Stimulated activated CD4-positive, alpha-beta T cell treated with anti-CD3 and anti-CD28 coated beads, Interleukin-12 subunit alpha, Interleukin-12 subunit beta, amount 100 ng/mL, for 4 hours (primary cell): Measurements from ENCODE around the gene RPRD2.
A peak's percentile ranks its signal among the peaks of the same experiment; 100 is the strongest.
"Not testable (repeated sequence)": the region's sequence is repeated elsewhere in the genome, so short reads cannot be mapped to it uniquely, and the experiment has no call there.

Experiments
- DNase-seq: peaks from one replicate; pipeline ENCODE4 v3.0.0-alpha.2; 2020

Gene RPRD2

DNA sequence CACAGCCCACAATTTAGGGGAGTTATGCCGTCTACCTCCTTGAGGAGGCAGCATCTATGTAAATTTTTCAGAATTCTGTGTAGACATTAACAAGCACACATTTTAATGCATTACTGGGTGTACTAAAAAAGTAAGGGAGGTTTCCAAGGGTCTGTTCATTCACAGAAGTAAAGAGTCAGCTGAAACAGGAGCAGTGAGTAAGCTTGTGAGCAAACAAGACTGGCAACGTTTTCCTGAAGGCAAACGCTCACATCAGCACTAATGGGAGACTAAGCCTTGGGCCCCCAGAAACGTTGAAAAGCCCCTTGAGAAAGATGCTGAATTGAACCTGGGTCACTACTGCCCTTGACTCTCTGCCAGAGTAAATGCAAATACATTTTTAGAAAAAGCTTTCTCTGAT is 25.7 kb downstream of the RPRD2 start:
- DNase-seq, result no peak

DNA sequence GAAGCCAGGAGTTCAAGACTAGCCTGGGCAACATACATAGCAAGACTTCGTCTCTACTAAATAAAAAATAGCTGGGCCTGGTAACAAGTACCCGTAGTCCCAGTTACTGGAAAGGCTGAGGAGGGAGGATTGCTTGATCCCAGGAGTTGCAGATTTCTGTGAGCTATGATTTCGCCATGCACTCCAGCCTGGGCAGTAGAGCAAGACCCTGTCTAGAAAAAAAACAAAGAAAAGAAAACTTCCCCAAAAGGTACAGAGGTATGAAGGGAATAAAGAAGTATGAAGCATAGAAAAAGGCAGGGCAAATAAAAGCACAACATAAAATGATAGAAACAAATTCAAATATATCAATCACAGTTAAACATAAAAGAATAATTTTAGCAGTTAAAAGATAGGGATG is 28.7 kb downstream of the RPRD2 start:
- DNase-seq, result no peak

DNA sequence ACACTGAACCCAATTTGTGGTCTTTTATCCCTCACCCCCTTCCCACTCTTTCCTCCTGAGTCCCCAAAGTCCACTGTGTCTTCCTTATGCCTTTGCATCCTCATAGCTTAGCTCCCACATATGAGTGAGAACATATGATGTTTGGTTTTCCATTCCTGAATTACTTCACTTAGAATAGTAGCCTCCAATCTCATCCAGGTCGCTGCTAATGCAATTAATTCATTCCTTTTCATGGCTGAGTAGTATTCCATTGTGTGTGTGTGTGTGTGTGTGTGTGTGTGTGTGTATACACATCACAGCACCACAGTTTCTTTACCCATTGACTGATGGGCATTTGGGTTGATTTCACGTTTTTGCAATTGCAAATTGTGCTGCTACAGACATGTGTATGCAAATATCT is 31.2 kb downstream of the RPRD2 start:
- not testable (repeated sequence) for DNase-seq

DNA sequence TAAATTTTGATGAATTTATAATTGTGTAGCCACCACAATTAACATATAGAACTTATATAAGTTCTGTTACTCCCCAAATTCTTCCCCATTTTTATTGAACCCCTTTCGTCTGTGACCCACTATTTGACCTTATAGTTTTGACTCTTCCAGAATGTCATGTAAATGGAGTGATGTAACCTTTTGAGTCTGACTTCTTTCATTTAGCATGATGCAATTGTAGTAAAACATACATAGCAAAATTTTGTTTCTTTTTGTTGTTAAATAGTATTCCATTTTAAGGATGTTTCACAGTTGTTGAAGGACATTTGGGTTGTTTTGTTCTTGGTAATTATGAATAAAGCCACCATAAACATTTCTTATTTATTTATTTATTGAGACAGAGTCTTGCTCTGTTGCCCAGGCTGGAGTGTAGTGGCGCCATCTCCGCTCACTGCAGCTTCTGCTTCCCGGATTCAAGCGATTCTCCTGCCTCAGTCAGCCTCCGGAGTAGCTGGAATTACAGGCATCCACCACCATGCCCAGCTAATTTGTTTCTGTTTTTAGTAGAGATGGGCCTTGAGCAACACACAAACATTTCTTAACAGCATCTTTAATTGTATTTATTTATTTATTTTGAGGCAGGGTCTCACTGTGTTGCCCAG is 33.6 kb downstream of the RPRD2 start:
- DNase-seq, result no peak

DNA sequence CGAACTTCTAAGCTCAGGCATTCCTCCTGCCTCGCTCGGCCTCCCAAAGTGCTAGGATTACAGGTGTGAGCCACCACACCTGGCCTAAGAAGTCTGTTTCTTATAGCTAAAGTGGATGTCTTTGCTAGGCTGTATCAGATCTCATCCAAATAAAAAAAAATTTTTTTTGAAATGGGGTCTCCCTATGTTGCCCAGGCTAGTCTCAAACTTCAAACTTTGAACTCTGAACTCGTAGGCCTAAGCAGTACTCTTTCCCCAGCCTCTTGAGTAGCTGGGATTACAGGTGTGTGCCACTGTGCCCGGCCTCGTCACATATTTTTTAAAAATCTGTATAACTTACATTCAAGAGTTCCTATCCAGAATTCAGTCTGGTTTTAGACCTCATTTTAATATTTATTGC is 40.5 kb downstream of the RPRD2 start:
- DNase-seq, result no peak

DNA sequence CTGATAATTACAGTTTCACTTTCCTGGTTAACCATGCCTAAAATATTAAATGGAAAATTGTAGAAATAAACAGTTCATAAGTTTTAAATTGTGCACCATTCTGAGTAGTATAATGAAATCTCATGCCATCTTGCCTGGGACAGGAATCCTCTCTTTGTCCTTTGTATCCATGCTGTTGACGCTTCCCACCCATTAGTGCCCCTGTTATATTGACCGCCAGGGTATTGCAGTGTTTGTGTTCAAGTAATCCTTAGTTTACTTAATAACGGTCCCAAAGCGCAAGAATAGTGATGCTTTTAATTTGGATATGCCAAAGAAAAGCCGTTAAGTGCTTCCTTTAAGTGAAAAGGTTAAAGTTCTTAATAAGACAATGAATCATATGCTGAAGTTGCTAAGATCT is 41.7 kb downstream of the RPRD2 start:
- DNase-seq, result no peak

DNA sequence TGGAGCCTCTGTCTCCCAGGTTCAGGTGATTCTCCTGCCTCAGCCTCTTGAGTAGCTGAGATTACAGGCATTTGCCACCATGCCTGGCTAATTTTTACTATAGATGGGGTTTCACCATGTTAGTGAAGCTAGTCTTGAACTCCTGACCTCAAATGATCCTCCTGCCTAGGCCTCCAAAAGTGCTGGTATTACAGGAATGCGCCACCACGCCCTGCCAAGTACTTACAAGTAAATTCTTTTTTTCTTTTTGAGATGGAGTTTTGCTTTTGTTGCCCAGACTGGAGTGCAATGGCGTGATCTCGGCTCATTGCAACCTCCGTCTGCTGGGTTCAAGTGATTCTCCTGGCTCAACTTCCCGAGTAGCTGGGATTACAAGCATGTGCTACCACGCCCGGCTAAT is 42.5 kb downstream of the RPRD2 start:
- no peak for DNase-seq

DNA sequence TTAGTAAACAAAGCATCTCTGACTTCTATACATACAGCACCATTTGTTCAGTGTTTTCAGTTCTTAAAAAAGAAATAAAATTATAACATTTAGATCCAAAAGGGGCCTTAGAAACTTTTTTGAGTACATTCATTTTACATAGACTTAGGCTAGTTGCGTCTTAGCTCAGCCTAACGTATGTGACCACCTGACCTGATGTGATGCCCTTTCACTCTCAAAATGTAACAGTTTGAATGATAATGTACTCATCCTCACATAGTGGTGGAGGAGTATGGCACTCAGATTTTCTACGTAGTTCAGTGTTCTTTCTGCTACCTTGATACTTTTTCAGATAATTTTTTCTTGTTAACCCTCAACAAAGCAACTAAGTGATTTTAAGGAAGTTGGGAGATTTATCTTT is 43.4 kb downstream of the RPRD2 start:
- DNase-seq, result no peak

DNA sequence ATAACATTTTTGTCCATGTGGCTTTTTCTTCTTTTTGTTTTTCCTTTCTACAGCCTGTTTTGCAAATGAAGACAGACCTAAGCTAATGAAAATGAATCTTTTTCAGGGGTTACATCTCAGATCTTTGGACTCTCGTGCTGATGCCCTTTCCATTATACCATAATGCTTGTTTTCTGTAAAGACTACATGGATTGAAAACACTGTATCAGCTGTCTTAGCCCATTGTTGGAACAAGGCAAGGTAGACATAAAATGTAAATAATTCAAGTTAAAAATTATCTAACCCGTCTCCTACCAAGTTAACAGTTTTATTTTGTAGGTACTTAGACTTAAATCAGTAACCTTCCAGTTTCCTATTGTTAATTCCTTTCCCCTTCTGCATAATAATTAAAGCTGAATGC is 44.9 kb downstream of the RPRD2 start:
- DNase-seq, result no peak

DNA sequence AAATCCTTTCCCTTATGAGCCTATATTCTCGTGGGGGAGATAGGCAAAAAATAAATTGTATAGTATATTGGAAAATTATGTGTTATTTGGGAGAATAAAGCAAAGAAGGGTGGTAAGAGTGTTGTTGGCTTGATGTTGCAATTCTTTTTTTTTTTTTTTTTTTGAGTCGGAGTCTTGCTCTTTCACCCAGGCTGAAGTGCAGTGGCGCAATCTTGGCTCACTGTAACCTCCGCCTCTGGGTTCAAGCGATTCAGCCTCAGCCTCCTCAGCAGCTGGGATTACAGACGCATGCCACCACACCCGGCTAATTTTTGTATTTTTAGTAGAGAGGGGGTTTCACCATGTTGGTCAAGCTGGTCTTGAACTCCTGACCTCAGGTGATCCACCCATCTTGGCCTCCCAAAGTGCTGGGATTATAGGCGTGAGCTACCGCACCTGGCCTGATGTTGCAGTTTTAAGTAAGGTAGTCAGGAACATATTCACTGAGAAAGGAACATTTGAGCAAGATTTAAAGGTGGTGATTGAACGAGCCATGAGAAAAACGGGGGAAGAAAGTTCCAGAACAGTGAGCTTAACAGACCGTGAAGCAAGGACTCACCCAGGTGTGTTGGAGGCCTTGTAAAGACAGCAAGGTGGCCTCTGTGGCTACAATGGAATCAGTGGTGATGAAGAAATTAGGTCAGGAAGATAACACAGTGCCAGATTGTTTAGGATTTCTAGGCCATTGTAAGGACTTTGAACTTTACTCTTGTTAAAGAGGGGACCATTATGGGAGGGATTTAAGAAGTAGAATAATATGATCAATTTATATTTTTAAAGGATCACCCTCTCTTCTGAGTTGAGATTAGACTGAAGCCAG is 45.8 kb downstream of the RPRD2 start:
- no peak for DNase-seq

DNA sequence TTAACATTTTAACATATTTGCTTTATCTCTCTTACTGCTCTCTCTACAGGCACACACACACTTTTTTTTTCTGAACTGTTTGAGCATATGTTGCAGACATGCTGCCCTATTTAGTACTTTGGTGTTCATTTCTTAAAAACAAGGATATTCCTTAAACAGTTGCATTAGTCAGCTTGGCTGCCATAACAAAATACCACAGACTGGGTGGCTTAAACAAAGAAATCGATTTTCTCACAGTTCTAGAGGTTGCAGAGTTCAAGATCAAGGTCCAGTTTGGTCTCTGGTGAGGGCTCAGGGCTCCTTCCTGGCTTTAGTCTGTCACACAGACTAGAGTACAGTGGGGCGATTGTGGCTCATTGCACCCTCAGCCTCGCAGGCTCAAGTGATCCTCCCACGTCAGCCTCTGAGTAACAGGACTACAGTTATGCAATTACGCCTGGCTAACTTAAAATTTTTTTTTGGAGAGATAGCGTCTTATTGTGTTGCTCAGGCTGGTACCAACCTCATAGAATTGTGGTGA is 46.7 kb downstream of the RPRD2 start:
- DNase-seq, result no peak

DNA sequence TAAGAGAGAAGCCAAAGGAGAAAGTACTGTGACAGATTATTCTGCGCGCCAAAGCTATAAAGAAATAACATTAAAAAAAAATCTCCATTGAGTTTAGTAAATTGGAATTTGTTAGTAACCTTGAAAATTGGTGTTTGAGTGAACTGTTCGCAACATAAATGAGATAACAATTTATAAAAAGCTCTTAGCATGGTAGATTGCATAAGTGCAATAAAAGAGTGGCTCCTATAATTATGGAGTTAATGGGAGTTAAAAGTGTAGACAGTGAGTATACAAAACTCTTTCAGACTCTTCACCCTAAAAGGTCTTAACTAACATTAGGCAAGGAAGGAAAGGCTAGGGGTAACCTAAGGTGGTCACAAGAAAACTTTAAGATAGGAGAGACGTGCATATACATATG is 50.6 kb downstream of the RPRD2 start:
- DNase-seq, result no peak

DNA sequence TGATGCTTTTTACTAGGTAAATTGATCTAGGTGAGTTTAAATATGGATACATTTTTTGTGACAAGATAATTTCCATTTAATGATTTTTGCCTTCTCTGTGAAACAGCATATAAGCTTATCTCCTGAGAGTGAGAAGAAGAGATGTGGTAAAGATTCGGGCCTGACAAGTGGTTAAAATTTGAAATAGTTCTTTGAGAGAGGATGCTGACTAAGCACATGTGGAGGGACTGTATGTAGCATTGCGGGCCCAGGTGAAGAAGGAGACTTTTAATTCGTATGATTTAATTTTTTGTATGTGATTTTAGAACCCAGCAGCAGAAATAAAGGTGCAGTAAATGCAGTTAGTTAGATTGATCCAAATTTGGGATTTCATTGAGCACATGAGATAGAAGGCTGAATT is 51.9 kb downstream of the RPRD2 start:
- DNase-seq, result no peak

DNA sequence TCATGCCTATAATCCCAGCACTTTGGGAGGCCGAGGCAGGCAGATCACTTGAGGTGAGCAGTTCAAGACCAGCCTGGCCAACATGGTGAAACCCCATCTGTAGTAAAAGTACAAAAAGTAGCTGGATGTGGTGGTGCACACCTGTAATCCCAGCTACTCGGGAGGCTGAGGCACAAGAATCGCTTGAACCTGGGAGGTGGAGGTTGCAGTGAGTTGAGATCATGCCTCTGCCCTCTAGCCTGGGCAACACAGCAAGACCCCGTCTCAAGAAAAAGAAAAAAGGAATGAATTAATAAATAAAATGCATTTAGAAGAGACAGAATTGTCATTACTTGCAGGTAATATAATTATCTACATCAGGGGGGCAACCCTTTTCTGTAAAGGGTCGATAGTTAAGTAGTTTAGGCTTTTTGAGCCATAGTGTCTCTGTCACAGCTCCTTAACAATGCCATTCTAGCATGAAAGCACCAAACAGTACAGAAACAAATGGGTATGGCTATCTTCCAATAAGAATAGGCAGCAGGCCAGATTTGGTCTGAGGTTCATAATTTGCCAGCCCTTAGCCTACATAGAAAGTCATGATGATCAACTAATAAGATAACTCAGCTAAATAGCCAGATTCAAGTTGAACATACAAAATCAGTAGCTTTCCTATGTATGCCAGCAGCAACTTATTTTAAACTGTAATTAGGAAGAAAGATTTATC is 56.8 kb downstream of the RPRD2 start:
- DNase-seq, result no peak

DNA sequence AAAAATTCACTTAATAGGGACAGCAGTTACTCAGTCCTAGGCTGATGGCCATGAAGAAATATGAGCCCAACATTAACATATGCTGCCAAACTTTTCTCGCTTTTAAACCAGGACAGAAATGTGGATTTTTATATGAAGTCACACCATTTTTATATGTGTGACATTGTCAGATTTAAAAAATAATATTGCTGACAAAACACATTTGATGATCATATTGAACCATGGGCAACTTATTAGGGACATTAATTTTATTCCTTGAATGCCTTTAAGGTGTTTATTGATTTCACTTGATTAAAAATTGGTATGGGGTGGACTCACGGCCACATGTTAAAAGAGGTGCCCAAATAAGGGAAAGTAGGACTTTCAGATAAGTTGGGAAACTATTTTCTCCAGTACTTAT is 58.6 kb downstream of the RPRD2 start:
- DNase-seq, result no peak

DNA sequence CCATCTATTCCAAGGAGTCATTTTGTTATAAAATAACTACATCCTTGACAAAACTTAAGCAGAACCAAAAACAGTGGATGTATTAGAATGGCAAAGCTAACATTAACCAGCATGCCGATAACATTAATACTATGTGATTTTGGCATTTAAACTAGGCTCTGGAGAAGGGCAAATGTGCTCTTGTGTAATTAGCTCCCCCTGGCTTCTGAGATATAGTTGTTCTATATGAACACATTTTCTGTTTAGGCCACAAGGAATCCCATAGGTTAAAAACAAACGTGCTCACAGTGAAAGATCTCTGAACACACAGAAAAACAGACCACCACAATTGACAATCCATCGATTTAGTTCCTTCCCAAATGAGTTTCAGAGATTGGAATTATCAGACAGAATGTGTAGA is 65.9 kb downstream of the RPRD2 start:
- no peak for DNase-seq

DNA sequence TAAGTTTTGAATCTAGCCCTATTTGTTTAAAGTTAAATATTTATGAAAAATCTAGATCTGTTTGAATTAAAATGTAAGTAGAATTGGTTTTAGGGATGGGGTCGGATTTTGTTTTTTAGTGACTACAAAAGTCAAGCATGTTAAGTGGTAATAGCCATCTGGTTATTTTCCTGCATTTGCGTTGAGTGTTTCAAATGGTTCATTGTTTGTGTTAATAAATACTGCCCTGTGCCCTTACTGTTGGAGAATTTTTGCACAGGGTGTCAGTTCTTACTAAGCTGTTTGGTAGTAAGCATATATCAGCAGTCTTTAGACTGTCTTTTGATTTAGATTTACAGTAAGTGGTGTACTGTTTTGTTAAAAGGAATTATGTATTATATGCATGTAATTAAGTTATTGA is 77.2 kb downstream of the RPRD2 start:
- DNase-seq, result no peak

DNA sequence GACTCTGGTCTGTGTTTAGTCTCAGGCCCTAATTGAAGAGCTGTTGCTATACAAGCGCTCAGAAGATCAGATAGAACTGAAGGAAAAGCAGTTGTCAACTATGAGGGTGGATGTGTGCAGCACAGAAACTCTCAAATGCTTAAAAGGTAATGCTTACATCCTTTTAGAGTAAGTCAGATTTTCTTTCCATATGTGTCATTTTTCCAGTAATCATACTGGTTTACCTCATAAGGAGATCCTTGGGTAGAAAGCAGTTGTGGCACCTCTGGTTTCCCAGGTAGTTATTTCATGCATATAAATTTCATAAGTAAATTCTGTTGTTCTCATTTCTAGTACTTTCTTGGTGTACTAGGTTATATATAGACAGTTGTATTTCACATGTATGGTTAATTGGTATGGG is 80.3 kb downstream of the RPRD2 start:
- no peak for DNase-seq

DNA sequence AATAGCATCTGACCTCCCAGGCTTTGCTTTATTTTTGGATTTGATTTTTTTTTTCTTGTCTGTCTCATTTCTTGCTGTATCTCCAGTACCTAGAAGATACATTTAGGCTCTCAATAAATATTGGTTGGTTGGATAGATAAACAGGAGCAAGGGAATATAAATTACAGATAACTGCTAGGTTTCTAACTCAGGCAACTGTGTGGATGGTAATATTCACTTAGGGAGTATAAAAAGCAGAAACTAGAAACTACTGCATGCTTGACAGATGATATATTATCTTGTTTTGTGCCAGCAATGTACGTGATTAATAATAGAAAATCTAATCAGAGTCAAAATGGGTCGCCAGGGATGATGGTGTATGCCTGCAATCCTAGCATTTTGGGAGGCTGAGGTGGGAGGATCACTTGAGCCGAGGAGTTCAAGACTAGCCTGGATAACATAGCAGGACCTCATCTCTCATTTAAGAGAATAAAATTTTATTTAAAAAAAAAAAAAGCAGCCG is 92.2 kb downstream of the RPRD2 start:
- no peak for DNase-seq

DNA sequence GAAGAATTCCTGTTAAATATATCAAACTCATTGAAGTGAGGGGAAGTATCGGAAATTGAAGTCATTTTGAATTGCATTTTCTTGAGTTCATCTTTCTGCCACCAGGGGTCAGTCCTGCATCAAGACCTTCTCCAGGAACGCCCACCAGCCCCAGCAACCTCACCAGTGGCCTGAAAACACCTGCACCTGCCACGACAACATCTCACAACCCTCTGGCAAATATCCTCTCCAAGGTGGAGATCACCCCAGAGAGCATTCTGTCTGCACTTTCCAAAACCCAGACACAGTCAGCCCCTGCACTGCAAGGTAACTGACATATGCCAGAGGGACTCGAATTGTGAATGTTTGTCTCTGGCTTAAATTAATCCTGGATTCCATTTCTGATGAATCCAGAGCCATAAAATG is 100.5 kb downstream of the RPRD2 start:
- peak; percentile 62 for DNase-seq

DNA sequence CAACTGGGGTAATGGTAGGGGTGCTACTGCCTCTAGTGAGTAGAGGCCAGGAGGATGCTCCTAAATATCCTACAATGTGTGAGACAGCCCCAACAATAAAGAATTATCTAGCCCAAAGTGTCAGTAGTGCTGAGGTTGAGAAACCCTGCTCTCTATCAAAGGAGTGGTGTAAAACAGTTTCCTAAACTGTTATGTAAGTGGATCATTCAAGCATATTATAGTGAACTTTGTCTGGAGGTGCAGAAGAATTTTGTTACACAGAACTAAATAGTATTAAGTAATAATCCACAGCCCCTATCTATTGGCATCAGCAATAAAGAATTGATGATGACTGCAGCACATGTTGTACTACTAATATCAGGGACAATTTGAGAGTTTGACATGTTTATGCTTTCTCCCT is 103.0 kb downstream of the RPRD2 start:
- no peak for DNase-seq

DNA sequence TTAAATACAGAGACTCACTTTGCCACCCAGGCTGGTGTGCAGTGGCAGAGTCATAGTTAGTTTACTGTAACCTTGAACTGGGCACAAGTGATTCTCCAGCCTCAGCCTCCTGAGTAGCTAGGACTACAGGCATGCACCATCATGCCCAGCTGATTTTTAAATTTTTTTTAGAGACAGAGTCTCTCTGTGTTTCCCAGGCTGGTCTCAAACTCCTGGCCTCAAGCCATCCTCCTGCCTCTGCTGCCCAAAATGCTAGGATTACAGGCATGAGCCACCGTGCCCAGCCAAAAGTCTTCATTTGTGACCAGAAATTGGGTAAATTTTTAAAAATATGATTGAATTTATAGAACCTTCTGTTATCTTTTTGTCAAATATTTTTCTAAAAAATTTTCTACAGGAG is 105.3 kb downstream of the RPRD2 start:
- no peak for DNase-seq

DNA sequence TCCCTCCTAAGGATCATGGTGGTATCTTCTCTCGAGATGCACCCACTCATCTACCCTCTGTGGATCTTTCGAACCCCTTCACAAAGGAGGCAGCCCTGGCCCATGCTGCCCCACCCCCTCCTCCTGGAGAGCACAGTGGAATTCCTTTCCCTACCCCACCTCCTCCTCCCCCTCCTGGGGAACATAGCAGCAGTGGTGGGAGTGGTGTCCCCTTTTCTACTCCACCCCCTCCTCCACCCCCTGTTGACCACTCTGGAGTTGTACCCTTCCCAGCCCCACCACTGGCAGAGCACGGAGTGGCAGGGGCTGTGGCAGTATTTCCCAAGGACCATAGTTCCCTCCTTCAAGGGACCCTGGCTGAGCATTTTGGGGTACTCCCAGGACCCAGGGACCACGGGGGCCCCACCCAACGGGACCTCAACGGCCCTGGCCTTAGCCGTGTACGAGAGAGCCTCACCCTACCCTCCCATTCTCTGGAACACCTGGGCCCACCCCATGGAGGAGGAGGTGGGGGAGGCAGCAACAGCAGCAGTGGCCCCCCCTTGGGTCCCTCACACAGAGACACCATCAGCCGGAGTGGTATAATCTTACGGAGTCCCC is 108.8 kb downstream of the RPRD2 start:
- no peak for DNase-seq
